Measurements from ENCODE around the gene NRBF2.

Gene NRBF2

GRCh38 chr10:63173468-63174232, 40.5 kb downstream of the NRBF2 start:
- FAIRE-seq: peak; percentile 81
- TF ChIP-seq PAX5 (IDR thresholded peaks at IDR 0.05; ENCODE audit: insufficient read depth, low read length, severe bottlenecking) (no peak), SPI1 (IDR thresholded peaks at IDR 0.05; ENCODE audit: low read depth, low read length) (peak; percentile 92)
- DNase-seq (ENCODE audit: insufficient read length, low spot score): no peak

DNA sequence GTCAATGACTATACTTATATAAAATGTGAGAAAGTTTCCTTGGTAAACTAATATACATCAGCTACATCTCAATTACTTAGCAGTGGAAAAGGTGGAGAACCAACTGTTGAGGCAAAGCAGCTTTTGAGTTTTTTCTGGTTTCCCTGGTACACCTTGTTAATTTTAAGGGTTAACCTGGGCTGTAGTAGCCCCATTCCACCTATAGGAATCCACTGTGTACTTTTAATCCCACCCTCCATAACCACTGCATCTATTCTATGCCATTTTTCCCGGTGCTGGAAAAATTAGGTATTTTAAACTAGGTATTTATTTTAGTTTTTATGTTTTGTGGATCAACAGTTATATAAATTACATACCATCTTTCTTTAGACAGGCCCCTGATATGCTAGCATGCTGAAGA, 42.4 kb downstream of the NRBF2 start:
- DNase-seq (ENCODE audit: insufficient read length, low spot score) (no peak), FAIRE-seq (no peak)
- TF ChIP-seq SPI1 (IDR thresholded peaks at IDR 0.05; ENCODE audit: low read depth, low read length): no peak
- no peak for TF ChIP-seq POU2F2 (IDR thresholded peaks at IDR 0.05; ENCODE audit: low read depth, low read length)
- no peak for TF ChIP-seq POLR2AphosphoS5 (IDR thresholded peaks at IDR 0.05; ENCODE audit: low read depth, low read length)
- no peak for TF ChIP-seq PAX5 (IDR thresholded peaks at IDR 0.05; ENCODE audit: insufficient read depth, low read length, severe bottlenecking)
- no peak for TF ChIP-seq TAF1 (IDR thresholded peaks at IDR 0.05; ENCODE audit: low read depth, low read length)

DNA sequence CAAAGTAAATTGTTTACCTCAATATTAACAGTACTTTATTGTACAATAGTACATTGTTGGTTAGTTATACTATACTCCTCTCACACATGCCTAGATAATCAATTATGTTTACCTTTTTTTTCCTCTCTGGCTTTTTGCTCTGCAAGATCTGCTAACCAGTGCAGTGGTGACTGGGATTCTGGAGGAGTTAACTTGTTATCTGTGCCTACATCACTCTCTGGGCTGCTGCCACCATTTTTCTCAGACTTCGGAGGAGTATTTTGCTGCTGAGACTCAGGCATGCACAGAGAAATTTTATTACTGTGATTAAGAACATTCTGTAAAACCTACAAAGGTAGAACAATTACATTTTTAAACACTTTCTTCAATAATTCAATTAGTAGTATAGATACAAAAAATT, 59.7 kb downstream of the NRBF2 start:
- TF ChIP-seq TAF1 (IDR thresholded peaks at IDR 0.05; ENCODE audit: low read depth, low read length) (no peak), POLR2AphosphoS5 (IDR thresholded peaks at IDR 0.05; ENCODE audit: low read depth, low read length) (no peak), SPI1 (IDR thresholded peaks at IDR 0.05; ENCODE audit: low read depth, low read length) (no peak), POLR2A (IDR thresholded peaks at IDR 0.05; ENCODE audit: low read depth, low read length) (no peak), PAX5 (IDR thresholded peaks at IDR 0.05; ENCODE audit: insufficient read depth, low read length, severe bottlenecking) (no peak), POU2F2 (IDR thresholded peaks at IDR 0.05; ENCODE audit: low read depth, low read length) (no peak)
- DNase-seq (ENCODE audit: insufficient read length, low spot score) (no peak), FAIRE-seq (no peak)

DNA sequence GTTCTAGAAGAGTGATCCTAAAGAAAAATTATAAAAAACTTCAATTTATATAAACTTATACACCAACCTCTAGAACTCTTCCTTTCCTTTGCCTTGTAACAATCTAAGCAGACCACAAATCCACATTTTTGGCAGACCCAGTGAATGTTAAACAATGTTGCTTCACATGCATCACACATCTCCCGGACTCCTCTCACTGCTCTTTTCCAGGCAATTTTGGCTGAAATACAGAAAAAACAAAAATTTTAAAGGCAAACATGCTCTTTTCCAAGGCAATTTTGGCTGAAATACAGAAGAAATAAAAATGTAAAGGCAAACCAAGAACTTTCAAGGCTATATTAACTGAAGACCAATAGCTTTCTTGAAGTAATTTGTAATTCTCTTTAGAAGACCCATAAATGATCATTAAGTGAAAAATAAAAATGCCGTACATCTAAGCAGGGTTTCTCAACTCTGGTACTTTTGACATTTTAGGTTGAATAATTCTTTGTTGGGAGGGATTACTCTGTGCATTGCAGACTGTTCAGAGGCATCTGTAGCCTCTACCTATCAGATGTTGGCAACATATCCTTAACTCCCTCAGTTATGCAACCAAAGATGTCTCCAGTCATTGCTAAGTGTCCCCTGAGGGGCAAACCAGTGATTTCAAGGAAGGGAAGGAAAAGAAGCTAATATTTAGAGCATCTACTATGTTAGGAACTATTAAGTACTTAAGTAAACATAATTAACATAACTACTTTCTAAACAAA, 64.4 kb downstream of the NRBF2 start:
- no peak for TF ChIP-seq TAF1 (IDR thresholded peaks at IDR 0.05; ENCODE audit: low read depth, low read length)
- TF ChIP-seq POU2F2 (IDR thresholded peaks at IDR 0.05; ENCODE audit: low read depth, low read length): no peak
- no peak for TF ChIP-seq SPI1 (IDR thresholded peaks at IDR 0.05; ENCODE audit: low read depth, low read length)
- TF ChIP-seq POLR2A (IDR thresholded peaks at IDR 0.05; ENCODE audit: low read depth, low read length): no peak
- no peak for TF ChIP-seq PAX5 (IDR thresholded peaks at IDR 0.05; ENCODE audit: insufficient read depth, low read length, severe bottlenecking)
- no peak for TF ChIP-seq POLR2AphosphoS5 (IDR thresholded peaks at IDR 0.05; ENCODE audit: low read depth, low read length)
- no peak for FAIRE-seq
- no peak for DNase-seq (ENCODE audit: insufficient read length, low spot score)

- FAIRE-seq (no peak), DNase-seq (ENCODE audit: insufficient read length, low spot score) (no peak)
- TF ChIP-seq PAX5 (IDR thresholded peaks at IDR 0.05; ENCODE audit: insufficient read depth, low read length, severe bottlenecking) (no peak), SPI1 (IDR thresholded peaks at IDR 0.05; ENCODE audit: low read depth, low read length) (no peak), TAF1 (IDR thresholded peaks at IDR 0.05; ENCODE audit: low read depth, low read length) (no peak), POLR2AphosphoS5 (IDR thresholded peaks at IDR 0.05; ENCODE audit: low read depth, low read length) (no peak), POU2F2 (IDR thresholded peaks at IDR 0.05; ENCODE audit: low read depth, low read length) (no peak), POLR2A (IDR thresholded peaks at IDR 0.05; ENCODE audit: low read depth, low read length) (no peak)
Observed at GRCh38 chr10:63199716-63200115, 66.6 kb downstream of the NRBF2 start.

DNA sequence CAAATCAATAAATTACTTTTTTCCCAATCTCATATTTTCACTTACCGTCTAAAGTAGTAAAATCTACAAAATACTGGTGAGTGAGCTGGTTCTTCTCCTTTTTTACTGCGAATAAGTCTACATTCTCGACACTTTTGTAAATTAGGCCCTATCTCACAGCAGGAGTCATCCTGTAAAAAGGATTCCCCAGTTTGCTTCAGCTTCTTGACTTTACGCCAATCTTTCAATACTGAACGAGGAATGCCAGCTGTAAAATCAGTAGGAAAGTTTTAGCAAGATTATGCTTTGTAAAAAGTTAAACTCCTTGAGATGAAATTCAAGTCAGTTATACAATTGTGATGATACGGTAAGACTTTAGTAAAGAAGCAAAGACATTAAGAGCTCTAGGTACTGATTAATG, 67.3 kb downstream of the NRBF2 start:
- FAIRE-seq (no peak), DNase-seq (ENCODE audit: insufficient read length, low spot score) (no peak)
- TF ChIP-seq PAX5 (IDR thresholded peaks at IDR 0.05; ENCODE audit: insufficient read depth, low read length, severe bottlenecking) (no peak), TAF1 (IDR thresholded peaks at IDR 0.05; ENCODE audit: low read depth, low read length) (no peak)

DNA sequence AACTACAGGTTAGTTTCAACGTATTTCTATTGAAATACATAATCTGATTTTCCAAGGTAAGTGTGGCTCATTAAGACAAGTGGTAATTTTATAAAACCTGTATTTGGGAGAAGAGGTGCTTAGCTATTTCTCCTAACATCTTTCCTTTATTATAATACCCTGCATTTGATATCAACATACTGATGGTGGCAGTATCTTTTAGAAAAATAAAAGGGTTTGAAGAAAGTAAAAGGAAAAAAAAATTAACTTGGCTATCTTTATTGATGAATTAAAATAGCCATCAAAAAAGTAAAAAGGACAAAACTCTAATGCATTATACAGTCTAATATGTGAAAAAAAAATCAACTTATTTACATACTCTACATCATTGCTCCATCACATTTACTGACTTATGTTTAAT, 68.0 kb downstream of the NRBF2 start:
- no peak for TF ChIP-seq POU2F2 (IDR thresholded peaks at IDR 0.05; ENCODE audit: low read depth, low read length)
- TF ChIP-seq TAF1 (IDR thresholded peaks at IDR 0.05; ENCODE audit: low read depth, low read length): no peak
- TF ChIP-seq POLR2AphosphoS5 (IDR thresholded peaks at IDR 0.05; ENCODE audit: low read depth, low read length): no peak
- TF ChIP-seq SPI1 (IDR thresholded peaks at IDR 0.05; ENCODE audit: low read depth, low read length): no peak
- no peak for FAIRE-seq
- no peak for DNase-seq (ENCODE audit: insufficient read length, low spot score)
